Activated effector memory CD4-positive, alpha-beta T cell treated with anti-CD3 and anti-CD28 coated beads, Interleukin-2, amount 50 U/mL, for 16 hours (primary cell): ENCODE measurements around the gene CCDC73.
"Not testable (repeated sequence)": the region's sequence is repeated elsewhere in the genome, so short reads cannot be mapped to it uniquely, and the experiment has no call there.

Source experiments
- DNase-seq: peaks from one replicate; pipeline ENCODE4 v3.0.0-alpha.2; 2020

CCDC73 gene

GRCh38 chr11:32792948-32793475, 1.4 kb downstream of the CCDC73 start:
- DNase-seq, result peak; percentile 86

DNA sequence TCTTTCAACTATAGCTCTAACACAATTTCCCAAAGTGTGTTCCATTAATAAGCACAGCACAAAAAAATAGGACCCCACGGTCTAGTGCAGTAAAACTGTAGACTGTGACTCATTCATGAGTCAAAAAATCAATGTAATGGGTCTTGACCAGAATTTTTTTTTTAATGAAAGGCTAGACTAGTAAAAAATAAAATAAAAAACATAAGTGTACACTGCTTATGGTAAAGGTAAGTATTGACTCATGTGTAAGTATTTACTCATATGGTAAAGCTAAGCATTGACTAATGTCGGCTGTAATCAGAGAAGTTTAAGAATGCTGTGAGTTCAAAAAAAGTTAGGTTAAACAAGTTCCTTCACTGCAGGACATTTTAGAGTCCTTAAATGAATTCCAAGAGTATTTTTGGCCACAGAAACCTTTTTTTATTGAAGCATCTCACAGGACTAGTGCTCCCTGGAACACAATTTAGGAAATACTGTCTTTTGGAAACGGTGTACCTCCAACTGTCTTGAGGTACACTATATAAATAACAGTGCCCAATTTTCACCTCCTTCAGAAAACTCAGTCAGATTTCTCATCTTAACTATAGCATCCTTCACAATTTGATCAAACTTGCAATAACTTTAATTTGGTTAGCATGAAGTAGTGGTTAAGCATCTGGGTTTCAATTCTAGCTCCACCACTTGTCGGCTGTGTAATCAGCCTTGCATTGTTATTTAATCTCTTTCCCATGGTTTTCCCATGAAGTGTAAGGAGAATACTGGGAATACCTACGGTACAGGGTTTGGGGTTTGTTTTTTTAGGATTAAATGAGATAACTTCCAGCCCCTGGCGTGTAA, 2.1 kb downstream of the CCDC73 start:
- no peak for DNase-seq

DNA sequence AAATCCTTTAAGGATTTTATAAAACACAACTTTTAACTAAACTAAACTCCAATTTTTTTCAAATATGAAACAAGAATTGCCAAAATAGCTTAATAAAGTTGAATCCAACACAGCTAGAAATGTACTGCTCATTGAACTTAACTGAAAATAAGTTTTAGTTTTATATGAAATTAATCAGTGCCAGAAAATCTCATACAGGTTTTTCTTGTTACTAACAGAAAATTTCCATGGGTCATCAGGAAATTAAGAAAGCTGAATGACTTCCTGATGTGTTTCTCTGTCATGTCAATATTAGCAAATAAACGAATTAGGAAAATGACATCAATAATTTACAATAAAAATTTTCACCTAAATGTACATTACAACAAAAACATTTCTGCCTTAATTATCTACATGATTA, 3.5 kb downstream of the CCDC73 start:
- DNase-seq, result no peak

- DNase-seq, result no peak
Observed at GRCh38 chr11:32786811-32787210, 7.7 kb downstream of the CCDC73 start.

GRCh38 chr11:32785262-32785661, 9.2 kb downstream of the CCDC73 start:
- DNase-seq, result no peak

- DNase-seq, result no peak
Observed at GRCh38 chr11:32781721-32782120, 12.7 kb downstream of the CCDC73 start.

GRCh38 chr11:32780839-32781238, 13.6 kb downstream of the CCDC73 start:
- not testable (repeated sequence) for DNase-seq

DNA sequence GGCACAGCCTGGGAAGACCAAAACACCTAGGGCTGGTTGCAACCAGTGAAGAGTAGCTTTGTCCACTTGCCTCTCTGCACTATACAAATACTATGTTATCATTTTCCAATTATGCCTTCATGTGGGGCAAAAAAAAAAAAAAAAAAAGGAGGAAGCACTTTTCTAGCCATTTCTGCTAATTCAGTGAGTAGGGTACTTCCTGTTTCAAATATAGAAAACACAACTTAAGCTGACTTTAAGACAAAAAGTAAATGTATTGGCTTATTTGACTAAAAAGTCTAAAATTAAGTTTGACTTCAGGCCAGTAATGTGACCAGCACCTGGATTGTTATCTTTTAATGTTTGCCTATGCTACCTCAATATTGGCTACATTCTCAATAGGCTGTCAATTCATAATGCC, 15.3 kb downstream of the CCDC73 start:
- no peak for DNase-seq

DNA sequence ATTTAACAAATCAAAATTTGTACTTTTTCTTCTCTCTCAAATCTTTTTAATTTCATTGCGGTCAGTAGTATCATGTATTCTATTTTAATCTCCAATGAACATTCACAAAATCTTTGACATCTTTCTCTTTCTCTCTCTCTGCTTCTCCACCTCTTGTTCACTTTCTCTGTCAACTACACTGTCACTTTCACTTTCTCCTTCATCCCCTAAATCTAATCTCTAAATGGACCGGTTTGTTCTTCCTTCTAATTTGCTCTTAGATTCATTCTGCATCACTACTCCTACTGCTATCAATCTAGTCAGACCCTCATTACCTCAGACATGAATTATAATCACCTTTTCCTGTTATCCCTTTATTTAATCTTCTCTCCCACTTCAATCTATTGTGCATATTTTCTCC, 18.6 kb downstream of the CCDC73 start:
- DNase-seq, result no peak

DNA sequence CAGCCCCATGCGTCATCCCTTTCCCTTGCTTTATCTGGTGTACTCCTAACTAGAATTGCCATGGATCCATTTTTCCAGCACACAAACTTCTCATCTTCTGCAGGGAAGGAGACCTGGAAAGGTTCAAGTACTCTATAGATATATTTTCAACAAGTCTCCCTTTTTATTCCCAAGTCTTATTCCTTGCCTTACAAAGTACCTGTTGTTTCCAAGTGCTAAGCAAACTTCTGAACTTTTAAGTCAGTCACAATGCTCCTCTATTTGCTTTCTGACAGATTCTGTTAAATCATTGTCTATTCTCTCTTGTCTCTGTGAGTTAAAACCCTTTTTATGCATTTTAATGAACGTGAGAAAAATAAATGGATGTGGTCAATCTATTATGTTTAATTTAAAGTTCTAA, 20.4 kb downstream of the CCDC73 start:
- no peak for DNase-seq

GRCh38 chr11:32772731-32773130, 21.7 kb downstream of the CCDC73 start:
- no peak for DNase-seq

DNA sequence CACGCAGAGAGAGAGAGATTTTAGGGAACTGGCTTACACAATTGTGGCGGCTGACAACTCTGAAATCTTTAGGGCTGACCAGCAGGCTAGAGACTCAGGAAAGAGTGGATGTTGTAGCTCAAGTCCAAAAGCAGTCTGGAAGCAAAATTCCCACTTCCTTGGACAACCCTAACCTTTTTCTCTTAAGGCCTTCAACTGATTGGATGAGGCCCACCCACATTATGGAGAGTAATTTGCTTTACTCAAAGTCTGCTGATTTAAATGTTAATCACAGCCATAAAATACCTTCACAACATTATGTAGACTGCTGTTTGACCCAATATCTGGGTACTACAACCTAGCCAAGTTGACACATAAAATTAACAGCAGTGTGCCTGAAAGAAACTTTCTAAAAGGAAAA, 32.7 kb downstream of the CCDC73 start:
- DNase-seq, result not testable (repeated sequence)

GRCh38 chr11:32758291-32758690, 36.2 kb downstream of the CCDC73 start:
- no peak for DNase-seq

GRCh38 chr11:32753181-32753580, 41.3 kb downstream of the CCDC73 start:
- not testable (repeated sequence) for DNase-seq

DNA sequence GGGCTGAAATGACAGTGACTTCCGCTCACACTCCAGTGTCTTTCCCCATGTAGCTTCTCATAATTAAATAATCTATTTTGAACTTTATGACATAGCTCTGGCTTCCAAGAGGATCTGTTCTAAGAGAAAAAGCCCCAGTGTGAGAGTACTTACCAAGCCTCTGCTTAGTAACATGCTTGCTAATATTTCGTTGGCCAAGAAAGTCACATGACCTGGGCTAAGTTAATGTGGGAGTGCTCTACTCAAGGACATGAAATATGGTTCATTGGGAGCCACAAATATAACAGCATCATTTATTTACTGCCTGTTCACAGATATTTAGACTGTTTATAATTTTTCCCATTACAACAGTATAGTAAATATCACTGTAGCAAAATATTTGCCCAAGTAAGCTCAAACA, 42.5 kb downstream of the CCDC73 start:
- no peak for DNase-seq

DNA sequence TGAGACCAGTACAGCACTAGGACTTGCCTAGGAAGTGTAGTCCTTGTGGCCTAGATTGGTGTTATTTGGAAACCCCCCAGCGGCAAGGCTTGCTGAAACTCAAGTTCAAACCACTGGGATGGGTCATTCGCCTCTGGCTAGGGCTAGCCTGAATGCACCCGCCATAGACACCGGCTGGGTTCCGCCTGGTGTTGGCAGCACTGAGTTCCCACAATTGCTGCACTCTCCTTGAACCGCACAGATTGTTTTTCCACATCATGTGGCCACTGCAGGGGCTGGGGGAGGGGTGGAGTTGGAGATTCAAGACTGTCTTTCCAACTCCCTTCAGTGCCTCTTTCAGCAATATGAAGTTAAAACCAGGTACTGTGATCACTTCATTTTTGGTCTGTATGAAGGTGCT, 43.1 kb downstream of the CCDC73 start:
- DNase-seq, result no peak

DNA sequence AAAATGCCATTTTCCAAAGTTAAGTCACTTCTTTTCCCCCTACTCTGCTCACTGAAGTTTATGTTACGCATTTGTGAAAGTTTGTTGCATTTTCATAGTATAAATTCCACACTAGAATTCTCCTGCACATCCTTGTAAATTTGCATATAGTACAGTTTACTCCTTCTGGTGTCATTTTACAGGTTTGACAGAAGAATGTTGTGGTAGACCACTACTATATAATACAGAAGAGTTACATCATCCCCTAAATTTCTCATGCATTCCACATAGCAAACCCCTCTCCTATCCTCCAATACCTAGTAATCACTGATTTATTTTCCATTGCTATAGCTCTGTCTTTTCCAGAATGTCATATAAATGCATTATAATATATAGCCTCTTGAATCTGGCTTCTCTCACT, 64.5 kb downstream of the CCDC73 start:
- no peak for DNase-seq

GRCh38 chr11:32723332-32723731, 71.1 kb downstream of the CCDC73 start:
- DNase-seq, result no peak

DNA sequence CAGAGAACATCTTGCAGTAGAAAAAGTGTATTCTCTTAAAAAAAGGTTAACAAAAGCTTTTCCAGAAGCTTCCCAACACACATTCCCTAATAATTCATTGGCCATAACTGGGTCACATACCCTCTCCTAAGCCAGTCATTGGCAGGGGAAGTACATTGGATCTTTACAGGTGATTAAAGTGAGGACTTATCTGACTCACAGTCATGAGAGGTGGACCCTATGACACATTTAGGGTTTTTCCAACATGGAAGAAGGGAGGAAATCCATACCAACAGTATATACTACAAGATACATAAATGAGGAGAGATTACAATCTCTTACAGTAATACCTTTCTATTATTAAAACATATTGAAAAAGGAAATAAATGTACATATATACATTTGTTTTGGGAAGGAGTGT, 72.2 kb downstream of the CCDC73 start:
- no peak for DNase-seq

- no peak for DNase-seq
Observed at GRCh38 chr11:32713496-32713895, 81.0 kb downstream of the CCDC73 start.

DNA sequence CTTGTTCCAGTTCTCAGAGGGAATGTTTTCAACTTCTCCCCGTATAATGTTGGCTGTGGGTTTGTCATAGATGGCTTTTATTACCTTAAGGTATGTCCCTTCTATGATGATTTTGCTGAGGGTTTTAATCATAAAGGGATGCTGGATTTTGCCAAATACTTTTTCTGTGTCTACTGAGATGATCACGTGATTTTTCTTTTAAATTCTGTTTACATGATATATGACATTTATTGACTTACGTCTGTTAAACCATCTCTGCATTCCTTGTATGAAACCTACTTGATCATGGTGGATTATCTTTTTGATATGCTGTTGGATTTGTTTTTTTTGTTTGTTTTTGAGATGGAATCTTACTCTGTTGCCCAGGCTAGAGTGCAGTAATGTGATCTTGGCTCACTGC, 85.5 kb downstream of the CCDC73 start:
- not testable (repeated sequence) for DNase-seq

- no peak for DNase-seq
Observed at GRCh38 chr11:32706985-32707741, 87.3 kb downstream of the CCDC73 start.

- no peak for DNase-seq
Observed at GRCh38 chr11:32705309-32706033, 89.0 kb downstream of the CCDC73 start.
